Progenitor cell of endocrine pancreas (in vitro differentiated cells): ENCODE measurements around the gene CPNE6. TPM values are rescaled to one million over a fixed set of nuclear protein-coding genes. Genes with fewer than 3 reads are reported as not detected.

Experiments
- DNase-seq: peaks from one replicate; pipeline ENCODE4 v3.0.0; 2021; ENCODE audit warnings: low spot score; ENCODE audit not compliant: unreplicated experiment
- H3K27ac Mint-ChIP-seq: 2 replicates; pipeline ENCODE4 v1.8.0; 2021; ENCODE audit warnings: mild to moderate bottlenecking, moderate library complexity, mixed read lengths
- H3K27me3 Mint-ChIP-seq: 2 replicates; pipeline ENCODE4 v1.8.0; 2021; ENCODE audit warnings: mixed read lengths
- H3K36me3 Mint-ChIP-seq: 2 replicates; pipeline ENCODE4 v1.8.0; 2022; ENCODE audit warnings: mixed read lengths; ENCODE audit not compliant: insufficient read depth
- H3K4me1 Mint-ChIP-seq: 2 replicates; pipeline ENCODE4 v1.8.0; 2021; ENCODE audit warnings: low read depth, mixed read lengths
- H3K4me3 Mint-ChIP-seq: 2 replicates; pipeline ENCODE4 v1.8.0; 2021; ENCODE audit warnings: low read depth, mild to moderate bottlenecking, moderate library complexity, mixed read lengths
- H3K9me3 Mint-ChIP-seq: 2 replicates; pipeline ENCODE4 v1.8.0; 2021; ENCODE audit warnings: low read depth, mixed read lengths
- CTCF ChIP-seq: fragments of 200-600 bp; sonication (generic); IDR thresholded peaks from one replicate; pipeline ENCODE4 v1.5.0; 2021; ENCODE audit warnings: antibody characterized with exemption, mild to moderate bottlenecking; ENCODE audit not compliant: unreplicated experiment
- total RNA-seq: library from RNA; stranded (reverse); gene quantifications from 2 replicates; pipeline ENCODE4 v1.2.1, GENCODE V29; 2021

The CPNE6 gene
- total RNA-seq, 1 donor from 2014 or later: not detected

DNA sequence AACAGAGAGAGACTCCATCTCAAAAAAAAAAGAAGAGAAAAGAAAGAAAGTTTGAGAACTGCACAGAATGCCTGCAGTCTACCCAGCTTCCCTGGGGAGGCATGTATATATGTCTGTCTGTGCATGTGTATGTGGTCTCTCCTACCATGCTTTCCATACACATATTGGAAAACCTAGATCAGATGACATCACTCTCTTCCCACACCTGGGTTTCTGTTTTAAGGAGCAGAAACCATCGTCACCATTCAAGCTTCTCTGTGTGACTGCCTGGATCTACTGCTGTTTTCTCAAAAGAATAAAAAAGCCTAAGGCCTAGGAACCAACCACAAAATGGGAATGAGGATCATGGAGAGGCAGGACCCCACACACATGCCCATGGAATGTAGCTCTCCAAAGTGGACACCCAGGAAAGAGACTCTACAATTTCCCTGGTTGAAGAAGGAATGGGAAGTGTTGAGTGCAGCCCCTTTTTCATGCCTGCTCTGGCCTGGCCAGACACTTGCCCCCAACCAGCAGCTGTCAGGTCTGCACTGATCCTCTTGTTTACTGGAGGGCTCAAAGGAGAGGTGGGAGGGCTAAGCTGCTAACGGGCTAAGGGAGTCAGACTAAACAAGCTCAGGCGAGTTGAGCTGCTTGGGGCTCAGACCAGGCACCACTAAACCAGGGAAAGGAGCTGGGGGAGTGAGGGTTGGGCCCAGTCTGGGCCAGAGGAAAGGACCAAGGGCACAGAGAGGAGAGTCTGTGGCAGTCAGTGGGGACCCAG, 15.0 kb downstream of the CPNE6 start:
- Mint-ChIP-seq H3K36me3 (no peaks in the 10 kb centered on the region), H3K9me3 (no peaks in the 10 kb centered on the region), H3K27me3 (peaks cover 39% of the 10 kb centered on the region), H3K4me1 (peaks cover 4% of the 10 kb centered on the region), H3K27ac (no peak overlapping the region), H3K4me3 (no peak overlapping the region)
- no peak for DNase-seq
- no peak for TF ChIP-seq CTCF

GRCh38 chr14:24087004-24087403, 15.6 kb downstream of the CPNE6 start:
- no peaks in the 10 kb centered on the region for H3K36me3 Mint-ChIP-seq
- DNase-seq: no peak
- peaks cover 37% of the 10 kb centered on the region for H3K27me3 Mint-ChIP-seq
- TF ChIP-seq CTCF: no peak
- H3K4me1 Mint-ChIP-seq: peaks cover 1% of the 10 kb centered on the region
- H3K9me3 Mint-ChIP-seq: no peaks in the 10 kb centered on the region
- no peak overlapping the region for H3K4me3 Mint-ChIP-seq
- no peak overlapping the region for H3K27ac Mint-ChIP-seq

- Mint-ChIP-seq H3K27me3 (peaks cover 26% of the 10 kb centered on the region), H3K4me3 (no peak overlapping the region), H3K9me3 (no peaks in the 10 kb centered on the region), H3K4me1 (no peaks in the 10 kb centered on the region), H3K27ac (no peak overlapping the region), H3K36me3 (no peaks in the 10 kb centered on the region)
- DNase-seq: no peak
- no peak for TF ChIP-seq CTCF
These were observed 16.7 kb downstream of the CPNE6 start for GRCh38 chr14:24088095-24088494.

- TF ChIP-seq CTCF: no peak
- Mint-ChIP-seq H3K9me3 (no peaks in the 10 kb centered on the region), H3K36me3 (no peaks in the 10 kb centered on the region), H3K27me3 (peaks cover 12% of the 10 kb centered on the region), H3K4me3 (no peak overlapping the region), H3K27ac (no peak overlapping the region), H3K4me1 (peaks cover 5% of the 10 kb centered on the region)
- no peak for DNase-seq
These were observed 18.5 kb downstream of the CPNE6 start for GRCh38 chr14:24089890-24090289.

GRCh38 chr14:24092110-24092504, 20.7 kb downstream of the CPNE6 start:
- peaks cover 14% of the 10 kb centered on the region for H3K4me1 Mint-ChIP-seq
- no peak overlapping the region for H3K4me3 Mint-ChIP-seq
- DNase-seq: no peak
- H3K27me3 Mint-ChIP-seq: peaks cover 1% of the 10 kb centered on the region
- H3K27ac Mint-ChIP-seq: no peak overlapping the region
- H3K9me3 Mint-ChIP-seq: no peaks in the 10 kb centered on the region
- no peak for TF ChIP-seq CTCF
- no peaks in the 10 kb centered on the region for H3K36me3 Mint-ChIP-seq
